Placental pericyte (primary cell): Measurements from ENCODE around the gene SMIM31. TPM values are rescaled to one million over a fixed set of nuclear protein-coding genes. Genes with fewer than 3 reads are reported as not detected.

ENCODE experiments used
- small RNA-seq: library from RNA; depleted of rRNA; stranded (forward); fragments of <200 nt; gene quantifications from one replicate; pipeline ENCODE3, GENCODE V24; 2012; ENCODE audit warnings: low replicate concordance
- total RNA-seq: library from RNA; depleted of rRNA; stranded (reverse); fragments of >200 nt; gene quantifications from 2 replicates; pipeline ENCODE4 v1.2.3, GENCODE V29; 2012

SMIM31 gene
- total RNA-seq = not detected in 2 replicates

GRCh38 chr4:164753873-164754488 lies at the start of gene SMIM31:
Gene SMIM31 (plus strand): TSS chr4:164754131. CDS start chr4:164770444, 16,313 bp downstream.

Small RNA genes lying within 50 kb of the gene (small RNA-seq; reads per million reads assigned to genes)
- gene RNU6-668P = not detected

Other genes with a start within 250 kb of the SMIM31 start
- not detected in 2 replicates for gene APELA, start 123.0 kb downstream of the SMIM31 start, total RNA-seq
- gene TRIM61, start 223.5 kb downstream of the SMIM31 start, total RNA-seq = 2.7 and 4.2 TPM in 2 replicates